Measurements from ENCODE around the gene USP54.

The USP54 gene

GRCh38 chr10:73459683-73460314 lies 131.3 kb downstream of the USP54 start:
- DNase-seq, result no peak

- DNase-seq, result no peak
Observed at GRCh38 chr10:73456187-73456890, 134.8 kb downstream of the USP54 start.

GRCh38 chr10:73449113-73449512 lies 142.0 kb downstream of the USP54 start:
- no peak for DNase-seq

GRCh38 chr10:73448384-73448783 lies 142.8 kb downstream of the USP54 start:
- no peak for DNase-seq

Data from CD4-positive, alpha-beta T cell treated with Interleukin-12 subunit alpha and Interleukin-12 subunit beta, for 1 hour (primary cell).